K562 (cell line): Measurements from ENCODE around the gene BFSP1. TPM values are rescaled to one million over a fixed set of nuclear protein-coding genes. Genes with fewer than 3 reads are reported as not detected.

Experiments used
- ATAC-seq: fragments of 200-7000 bp; cut with Tn5 transposase; 3 replicates; pipeline ENCODE4 v1.9.1; 2020; ENCODE audit warnings: moderate library complexity
- BruUV-seq: library from RNA; stranded (reverse); fragments of 400-500 nt; replicated peaks from 2 replicates; lab custom pipeline; 2021; lab: Mats Ljungman, UMichigan
- CTCF ChIA-PET: fragments of 300-600 bp; formaldehyde crosslinking; extraction: SDS; loops from one replicate; lab custom pipeline; 2021; ENCODE audit warnings: low intra/inter-chr PET ratio; lab: Yijun Ruan, JAX
- POLR2A ChIA-PET: fragments of 300-600, 350-650 bp; sonication (Branson Sonifier 250); formaldehyde crosslinking; extraction: SDS; loops from one replicate; lab custom pipeline; 2021; ENCODE audit warnings: antibody characterized with exemption, inconsistent platforms; lab: Yijun Ruan, JAX
- DNase-seq, 4 experiments: peaks; one replicate each; pipeline versions ENCODE4 v3.0.0 to v3.0.0-alpha.2; 2011 to 2018; ENCODE audit warnings: low spot score in 3 of 4, mixed read lengths in 3 of 4; ENCODE audit errors: extremely low read depth in 1 of 4
- FAIRE-seq: peaks from 2 replicates; lab custom pipeline; 2011; peaks lifted over from hg19 to GRCh38; lab: Jason Lieb, UNC
- H2AFZ ChIP-seq: 2 replicates; pipeline ENCODE4 v1.6.0; 2011; ENCODE audit warnings: low read depth, low read length, control low read depth, inconsistent platforms
- H3K27ac ChIP-seq: fragments of 200-600 bp; 3 replicates; pipeline ENCODE4 v1.8.0; 2011; ENCODE audit warnings: low read depth, mild to moderate bottlenecking, control low read depth, inconsistent platforms, low read length, moderate library complexity, mixed read lengths; ENCODE audit errors: extremely low read depth
- H3K27me3 ChIP-seq, 2 experiments: fragments of 300-600 bp in 1 of 2; 2 replicates in 1 of 2; 3 replicates in 1 of 2; pipeline versions ENCODE4 v1.6.0 to v1.8.0; 2011; ENCODE audit warnings: inconsistent platforms in 2 of 2, low read length in 2 of 2, mild to moderate bottlenecking in 1 of 2, mixed read lengths in 1 of 2, moderate library complexity in 1 of 2; ENCODE audit not compliant: control insufficient read depth in 2 of 2, insufficient read depth in 2 of 2
- H3K36me3 ChIP-seq: fragments of 300-600 bp; 3 replicates; pipeline ENCODE4 v1.8.0; 2011; ENCODE audit warnings: mild to moderate bottlenecking, low read length, inconsistent platforms; ENCODE audit not compliant: control insufficient read depth, insufficient read depth
- H3K4me1 ChIP-seq, 2 experiments: fragments of 200-600 bp in 1 of 2; replicated peaks in 1 of 2; 2 replicates in 1 of 2; 3 replicates in 1 of 2; pipeline versions ENCODE4 v1.5.1 to v1.8.0; 2011; ENCODE audit warnings: inconsistent platforms in 2 of 2, low read length in 2 of 2, mild to moderate bottlenecking in 1 of 2, mixed read lengths in 1 of 2, moderate library complexity in 1 of 2; ENCODE audit not compliant: control insufficient read depth in 2 of 2, insufficient read depth in 2 of 2
- H3K4me2 ChIP-seq: 2 replicates; pipeline ENCODE4 v1.6.1; 2011; ENCODE audit warnings: low read length, control low read depth, inconsistent platforms, mixed read lengths; ENCODE audit not compliant: insufficient read depth
- H3K4me3 ChIP-seq: fragments of 200-600 bp; sonication (generic), shearing (Covaris generic); 2 replicates; pipeline ENCODE4 v1.5.1; 2016; ENCODE audit warnings: control low read depth, inconsistent platforms
- H3K79me2 ChIP-seq: fragments of 200-600 bp; 3 replicates; pipeline ENCODE4 v1.8.0; 2011; ENCODE audit warnings: low read length, inconsistent platforms; ENCODE audit not compliant: control insufficient read depth, insufficient read depth
- H3K9ac ChIP-seq, 2 experiments: 2 replicates each; pipeline versions ENCODE4 v1.6.0 to v1.6.1; 2011; ENCODE audit warnings: low read depth in 2 of 2, low read length in 2 of 2, control low read depth in 1 of 2, inconsistent platforms in 1 of 2, mild to moderate bottlenecking in 1 of 2, mixed read lengths in 1 of 2; ENCODE audit not compliant: insufficient read depth in 1 of 2
- H3K9me1 ChIP-seq: one replicate; pipeline ENCODE4 v1.6.0; 2011; ENCODE audit warnings: inconsistent platforms, mild to moderate bottlenecking, low read length, moderate library complexity; ENCODE audit not compliant: control insufficient read depth, insufficient read depth
- H3K9me3 ChIP-seq: replicated peaks from 2 replicates; pipeline ENCODE4 v1.5.1; 2011; ENCODE audit warnings: low read depth, low read length, inconsistent platforms; ENCODE audit not compliant: control insufficient read depth, insufficient read depth
- H4K20me1 ChIP-seq: replicated peaks from 2 replicates; pipeline ENCODE4 v1.6.1; 2011; ENCODE audit warnings: low read length, inconsistent platforms, mixed read lengths; ENCODE audit not compliant: control insufficient read depth, insufficient read depth
- CSDE1 ChIP-seq, 2 experiments: fragments of 450-650 bp; IDR thresholded peaks; 2 replicates each; pipeline ENCODE4 v1.6.1; 2016; ENCODE audit warnings: mild to moderate bottlenecking in 1 of 2
- HDAC2 ChIP-seq: fragments of 450-650 bp; IDR thresholded peaks from 2 replicates; pipeline ENCODE4 v1.6.1; 2016; ENCODE audit warnings: mild to moderate bottlenecking
- KDM5B ChIP-seq: fragments of 200-600 bp; sonication (generic); IDR thresholded peaks from 2 replicates; pipeline ENCODE4 v1.6.1; 2012; ENCODE audit warnings: low read depth, mild to moderate bottlenecking, moderate library complexity, low read length, control low read depth, inconsistent platforms; ENCODE audit not compliant: insufficient replicate concordance
- RB1 ChIP-seq: fragments of 450-650 bp; IDR thresholded peaks from 2 replicates; pipeline ENCODE4 v1.6.1; 2017; ENCODE audit warnings: low read depth, mild to moderate bottlenecking
- RBBP5 ChIP-seq: fragments of 200-600 bp; sonication (generic); IDR thresholded peaks from 2 replicates; pipeline ENCODE4 v1.6.1; 2012; ENCODE audit warnings: borderline replicate concordance, mild to moderate bottlenecking, low read length, control low read depth, inconsistent platforms; ENCODE audit not compliant: insufficient read depth, poor library complexity, severe bottlenecking
- RNF2 ChIP-seq: sonication (generic); IDR thresholded peaks from 2 replicates; pipeline ENCODE4 v1.6.1; 2016
- SREBF2 ChIP-seq: sonication (generic); formaldehyde crosslinking; IDR thresholded peaks from 2 replicates; pipeline ENCODE4 v1.4.0; 2020; ENCODE audit warnings: mild to moderate bottlenecking, missing genetic modification reagents
- SRSF1 ChIP-seq: fragments of 200-400 bp; formaldehyde crosslinking; IDR thresholded peaks from 2 replicates; pipeline ENCODE4 v1.6.1; 2017; ENCODE audit warnings: mild to moderate bottlenecking, low read depth, low read length, moderate library complexity
- ZBTB1 ChIP-seq: sonication (generic); formaldehyde crosslinking; IDR thresholded peaks from 2 replicates; pipeline ENCODE4 v1.8.1; 2023; ENCODE audit warnings: missing genetic modification reagents, low read depth, mild to moderate bottlenecking, borderline replicate concordance
- ZNF140 ChIP-seq: fragments of 250-450 bp; sonication (Bioruptor Pico); IDR thresholded peaks from 2 replicates; pipeline ENCODE4 v1.8.0; 2021; ENCODE audit warnings: moderate library complexity, mild to moderate bottlenecking, inconsistent platforms
- ZNF165 ChIP-seq: fragments of 250-450 bp; sonication (Bioruptor Pico); IDR thresholded peaks from 2 replicates; pipeline ENCODE4 v1.4.0; 2020; ENCODE audit warnings: borderline replicate concordance
- ZSCAN32 ChIP-seq: fragments of 450-650 bp; formaldehyde crosslinking; IDR thresholded peaks from 2 replicates; pipeline ENCODE4 v1.4.0; 2020; ENCODE audit warnings: mild to moderate bottlenecking, moderate library complexity
- WGBS: fragments of 100-300 bp; shearing (Covaris generic); methylation state at CpG from one replicate; pipeline ENCODE4 v1.1.6; 2016; ENCODE audit warnings: low coverage, mixed read lengths; ENCODE audit not compliant: insufficient coverage; ENCODE audit errors: missing lambda C conversion rate; 5-methylcytosine and 5-hydroxymethylcytosine counted together
- in situ Hi-C: fragments of 300-500 bp; cut with MboI; formaldehyde crosslinking; loops from 4 replicates; pipeline ENCODE4 v1.15.0; 2018; ENCODE audit warnings: inconsistent platforms, mixed read lengths
- intact Hi-C: fragments of 100-400 bp; cut with micrococcal nuclease; formaldehyde crosslinking; loops from 2 replicates; pipeline ENCODE4 v1.14.2; 2022
- polyA plus RNA-seq, 8 experiments: library from polyadenylated mRNA; depleted of rRNA in 4 of 8; stranded (reverse) in 5 of 8; unstranded in 3 of 8; fragments of >200 nt; fragmentation: Nextera tagmentation in 2 of 8; fragmentation: Illumina TruSeq in 1 of 8; extraction: Ambion mirVana in 2 of 8; extraction: Trizol in 1 of 8; gene quantifications; 2 replicates each; pipeline versions ENCODE4 v1.2.1 to v1.2.3, GENCODE V29; 2011 to 2014; ENCODE audit warnings: inconsistent platforms in 1 of 8, missing spikeins in 1 of 8
- total RNA-seq, 7 experiments: library from RNA; depleted of rRNA in 6 of 7; stranded (reverse); fragments of >200 nt in 6 of 7; fragmentation: Illumina TruSeq in 2 of 7; extraction: Trizol in 2 of 7; gene quantifications; 2 replicates each; pipeline versions ENCODE4 v1.2.1 to v1.2.3, GENCODE V29; 2011 to 2021; ENCODE audit warnings: low replicate concordance in 1 of 7

BFSP1 gene
- total and polyA plus RNA-seq, 9 of the 15 experiments (the other 6 are each of a cell fraction or from before 2014, with no cell fraction given), result 0.09 to 0.86 (median 0.40) TPM

DNA sequence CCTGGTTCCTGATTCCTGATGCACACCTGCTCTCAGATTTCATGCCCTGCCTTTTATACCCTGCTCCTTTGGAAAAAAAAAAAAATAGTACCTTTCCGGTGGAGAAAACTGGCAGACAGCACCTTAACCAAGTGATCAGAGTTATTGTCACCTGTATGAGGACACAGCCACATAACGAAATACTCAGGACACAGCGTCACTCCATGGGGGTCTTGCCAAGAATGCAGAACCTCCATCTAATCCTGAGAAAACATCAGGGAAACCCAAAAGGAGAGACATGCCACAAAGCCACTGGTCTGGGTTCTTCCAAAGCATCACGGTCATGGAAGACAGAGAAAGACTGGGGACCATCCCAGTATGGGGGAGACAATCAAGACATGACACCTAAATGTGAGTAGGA, 29.1 kb downstream of the BFSP1 start:
- Histone ChIP-seq H3K79me2 (no peaks in the 10 kb centered on the region), H3K4me1 (peaks cover 0 to 19% of the 10 kb centered on the region in 2 experiments; a peak in 4 of 5 replicates), H3K9me1 (no peaks in the 10 kb centered on the region), H3K4me3 (no peak overlapping the region), H2AFZ (no peak overlapping the region), H3K27me3 (peaks cover 5 to 18% of the 10 kb centered on the region in 2 experiments; a peak in 4 of 5 replicates), H3K9me3 (no peaks in the 10 kb centered on the region), H3K27ac (no peak overlapping the region), H3K9ac (no peak overlapping the region), H3K36me3 (no peaks in the 10 kb centered on the region), H3K4me2 (no peak overlapping the region), H4K20me1 (no peaks in the 10 kb centered on the region)
- WGBS, result 0% methylated on average over 4 of the region's 4 CpGs
- intact Hi-C loops (loop anchor here (10.0 kb wide), 2 partner anchors 493 to 773 kb away; no protein-coding TSS in a partner anchor), in situ Hi-C loops (loop anchor here (25.0 kb wide), 1 partner anchor 785 kb away; the partner anchor contains the start of gene ZNF133)
- CTCF ChIA-PET, result interaction anchor here (0.6 kb wide), 1 partner anchor 792 kb away, joined by 3 read pairs; no protein-coding TSS in a partner anchor
- TF ChIP-seq SREBF2 (CRISPR knock-in tag) (no peak), ZSCAN32 (no peak), RBBP5 (no peak), ZNF165 (no peak)
- BruUV-seq, result no TSS peak
- ATAC-seq, result no peak
- DNase-seq, result no peak
- POLR2A ChIA-PET, result no interaction called here
- FAIRE-seq, result no peak

- ChIA-PET CTCF (interaction anchor here (0.6 kb wide), 1 partner anchor 792 kb away, joined by 3 read pairs; no protein-coding TSS in a partner anchor), POLR2A (no interaction called here)
- no peak overlapping the region for H3K27ac ChIP-seq
- no TSS peak for BruUV-seq
- H3K79me2 ChIP-seq, result no peaks in the 10 kb centered on the region
- peaks cover 0 to 19% of the 10 kb centered on the region in 2 experiments; a peak in 3 of 5 replicates for H3K4me1 ChIP-seq
- no peak overlapping the region for H3K4me3 ChIP-seq
- H3K4me2 ChIP-seq, result no peak overlapping the region
- no peak overlapping the region for H2AFZ ChIP-seq
- in situ Hi-C loops, result loop anchor here (25.0 kb wide), 1 partner anchor 786 kb away; the partner anchor contains the start of gene ZNF133
- WGBS, result 3% methylated on average over 9 of the region's 9 CpGs
- intact Hi-C loops, result loop anchor here (10.0 kb wide), 2 partner anchors 493 to 773 kb away; no protein-coding TSS in a partner anchor
- no peaks in the 10 kb centered on the region for H3K9me1 ChIP-seq
- DNase-seq (no peak), FAIRE-seq (no peak), ATAC-seq (no peak)
- H3K36me3 ChIP-seq, result no peaks in the 10 kb centered on the region
- no peaks in the 10 kb centered on the region for H4K20me1 ChIP-seq
- H3K9ac ChIP-seq, result no peak overlapping the region
- H3K27me3 ChIP-seq, result peaks cover 5 to 18% of the 10 kb centered on the region in 2 experiments; a peak in 4 of 5 replicates
- no peaks in the 10 kb centered on the region for H3K9me3 ChIP-seq
- no peak for TF ChIP-seq RB1
- TF ChIP-seq SRSF1, result no peak
- no peak for TF ChIP-seq RNF2
- TF ChIP-seq KDM5B, result no peak
- no peak for TF ChIP-seq ZNF140 (CRISPR knock-in tag)
- no peak for TF ChIP-seq HDAC2
- no peak for TF ChIP-seq CSDE1 (IDR thresholded peaks at IDR 0.05)
- no peak for TF ChIP-seq ZBTB1 (CRISPR knock-in tag)
These were observed 29.5 kb downstream of the BFSP1 start for GRCh38 chr20:17501701-17502100.
